Parathyroid adenoma (tissue), 2 donors: ENCODE results near the gene HAP1.
A peak's percentile ranks its signal among the peaks of the same experiment; 100 is the strongest.

Source experiments
- H2AFZ ChIP-seq: fragments of 300-600 bp; sonication (generic); one replicate; pipeline ENCODE4 v1.7.0; 2017; ENCODE audit warnings: antibody characterized with exemption, mild to moderate bottlenecking
- H3K27ac ChIP-seq: fragments of 300-600 bp; sonication (generic); one replicate; pipeline ENCODE4 v1.7.0; 2017
- H3K27me3 ChIP-seq: fragments of 300-600 bp; sonication (generic); one replicate; pipeline ENCODE4 v1.7.0; 2017; ENCODE audit warnings: low read length; ENCODE audit not compliant: control insufficient read depth, insufficient read depth
- H3K36me3 ChIP-seq: fragments of 300-600 bp; sonication (generic); one replicate; pipeline ENCODE4 v1.7.0; 2017; ENCODE audit warnings: low read length; ENCODE audit not compliant: control insufficient read depth, insufficient read depth
- H3K4me1 ChIP-seq: fragments of 300-600 bp; sonication (generic); one replicate; pipeline ENCODE4 v1.7.0; 2017; ENCODE audit warnings: control low read depth
- H3K4me2 ChIP-seq: fragments of 300-600 bp; sonication (generic); one replicate; pipeline ENCODE4 v1.7.0; 2017; ENCODE audit warnings: low read length
- H3K4me3 ChIP-seq: fragments of 300-600 bp; sonication (generic); one replicate; pipeline ENCODE4 v1.7.0; 2017; ENCODE audit warnings: low read depth, low read length
- H3K79me2 ChIP-seq: fragments of 300-600 bp; sonication (generic); one replicate; pipeline ENCODE4 v1.7.0; 2017; ENCODE audit warnings: control low read depth
- H3K9ac ChIP-seq: fragments of 300-600 bp; sonication (generic); one replicate; pipeline ENCODE4 v1.7.0; 2017; ENCODE audit warnings: mild to moderate bottlenecking
- H3K9me3 ChIP-seq: fragments of 300-600 bp; sonication (generic); one replicate; pipeline ENCODE4 v1.7.0; 2017; ENCODE audit warnings: low read length; ENCODE audit not compliant: control insufficient read depth
- CTCF ChIP-seq: fragments of 300-600 bp; sonication (generic); IDR thresholded peaks from one replicate; pipeline ENCODE4 v1.7.0; 2017; ENCODE audit warnings: antibody characterized with exemption, mild to moderate bottlenecking
- donor health status: primary hyperparathyroidism.

HAP1 gene

GRCh38 chr17:41738077-41738800 lies 3.8 kb upstream of the HAP1 start:
- Histone ChIP-seq H3K79me2 (no peaks in the 10 kb centered on the region), H3K9ac (no peak overlapping the region), H3K4me1 (peaks cover 7% of the 10 kb centered on the region), H3K36me3 (no peaks in the 10 kb centered on the region), H3K4me2 (no peak overlapping the region), H3K4me3 (no peak overlapping the region), H3K27me3 (peaks cover 4% of the 10 kb centered on the region), H3K9me3 (no peaks in the 10 kb centered on the region), H2AFZ (peak overlapping the region; percentile 71), H3K27ac (no peak overlapping the region)
- peak; percentile 98 for TF ChIP-seq CTCF

- Histone ChIP-seq H3K4me3 (no peak overlapping the region), H3K27ac (no peak overlapping the region), H3K27me3 (peaks cover 4% of the 10 kb centered on the region), H3K36me3 (no peaks in the 10 kb centered on the region), H3K9ac (no peak overlapping the region), H3K4me1 (peaks cover 7% of the 10 kb centered on the region), H3K4me2 (no peak overlapping the region), H3K79me2 (no peaks in the 10 kb centered on the region), H2AFZ (peak overlapping the region; percentile 71), H3K9me3 (no peaks in the 10 kb centered on the region)
- no peak for TF ChIP-seq CTCF
These were observed 3.2 kb upstream of the HAP1 start for GRCh38 chr17:41737680-41738023.

- no peak overlapping the region for H3K27ac ChIP-seq
- no peak overlapping the region for H3K4me2 ChIP-seq
- H3K4me3 ChIP-seq = no peak overlapping the region
- H3K9ac ChIP-seq = no peak overlapping the region
- no peaks in the 10 kb centered on the region for H3K79me2 ChIP-seq
- no peaks in the 10 kb centered on the region for H3K36me3 ChIP-seq
- H3K27me3 ChIP-seq = peaks cover 4% of the 10 kb centered on the region
- H2AFZ ChIP-seq = no peak overlapping the region
- H3K9me3 ChIP-seq = no peaks in the 10 kb centered on the region
- TF ChIP-seq CTCF = no peak
- H3K4me1 ChIP-seq = peaks cover 7% of the 10 kb centered on the region
These were observed 2.7 kb upstream of the HAP1 start for GRCh38 chr17:41736983-41737679.

- H3K4me2 ChIP-seq = no peak overlapping the region
- H3K27me3 ChIP-seq = peaks cover 4% of the 10 kb centered on the region
- H3K27ac ChIP-seq = no peak overlapping the region
- no peak for TF ChIP-seq CTCF
- H3K9me3 ChIP-seq = no peaks in the 10 kb centered on the region
- no peaks in the 10 kb centered on the region for H3K79me2 ChIP-seq
- H3K4me3 ChIP-seq = no peak overlapping the region
- H3K36me3 ChIP-seq = no peaks in the 10 kb centered on the region
- H3K9ac ChIP-seq = no peak overlapping the region
- H2AFZ ChIP-seq = no peak overlapping the region
- H3K4me1 ChIP-seq = peaks cover 7% of the 10 kb centered on the region
These were observed 1.3 kb upstream of the HAP1 start for GRCh38 chr17:41735744-41736143.

GRCh38 chr17:41734949-41735313 lies 488 bp upstream of the HAP1 start:
- Histone ChIP-seq H3K9me3 (no peaks in the 10 kb centered on the region), H3K4me2 (peak overlapping the region; percentile 62), H3K27me3 (peaks cover 4% of the 10 kb centered on the region), H2AFZ (no peak overlapping the region), H3K36me3 (no peaks in the 10 kb centered on the region), H3K9ac (no peak overlapping the region), H3K4me3 (peak overlapping the region; percentile 33), H3K27ac (no peak overlapping the region), H3K79me2 (no peaks in the 10 kb centered on the region), H3K4me1 (peaks cover 7% of the 10 kb centered on the region)
- TF ChIP-seq CTCF = no peak
